ENCODE data around the gene STK32B.

Gene STK32B

DNA sequence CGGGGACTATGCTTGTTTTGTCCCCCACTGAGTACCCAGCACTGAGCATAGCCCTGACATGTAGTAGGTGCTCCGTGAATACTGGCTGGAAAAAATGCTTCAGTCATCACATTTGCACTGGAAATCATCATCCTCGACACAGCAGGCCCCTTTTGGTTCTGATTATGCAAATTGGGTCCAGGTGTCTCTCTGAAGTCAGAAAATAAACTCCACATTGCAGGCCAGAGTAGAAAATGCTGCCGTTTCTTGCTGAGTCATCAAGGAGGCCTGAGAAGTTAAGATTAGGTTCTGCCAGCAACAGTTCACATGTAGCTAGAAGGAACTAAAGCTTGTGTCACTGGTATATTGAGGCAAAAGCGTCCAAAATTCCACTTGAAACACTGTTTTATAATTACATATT is 15.0 kb upstream of the STK32B start:
- DNase-seq (ENCODE audit: low read depth in 1 of 2, low spot score in 1 of 2): no peak
- in situ Hi-C loops (cut with HindIII; ENCODE audit: low pct_unique_long_range_greater_than_20kb, low sequenced_read_pairs): no loop called here

DNA sequence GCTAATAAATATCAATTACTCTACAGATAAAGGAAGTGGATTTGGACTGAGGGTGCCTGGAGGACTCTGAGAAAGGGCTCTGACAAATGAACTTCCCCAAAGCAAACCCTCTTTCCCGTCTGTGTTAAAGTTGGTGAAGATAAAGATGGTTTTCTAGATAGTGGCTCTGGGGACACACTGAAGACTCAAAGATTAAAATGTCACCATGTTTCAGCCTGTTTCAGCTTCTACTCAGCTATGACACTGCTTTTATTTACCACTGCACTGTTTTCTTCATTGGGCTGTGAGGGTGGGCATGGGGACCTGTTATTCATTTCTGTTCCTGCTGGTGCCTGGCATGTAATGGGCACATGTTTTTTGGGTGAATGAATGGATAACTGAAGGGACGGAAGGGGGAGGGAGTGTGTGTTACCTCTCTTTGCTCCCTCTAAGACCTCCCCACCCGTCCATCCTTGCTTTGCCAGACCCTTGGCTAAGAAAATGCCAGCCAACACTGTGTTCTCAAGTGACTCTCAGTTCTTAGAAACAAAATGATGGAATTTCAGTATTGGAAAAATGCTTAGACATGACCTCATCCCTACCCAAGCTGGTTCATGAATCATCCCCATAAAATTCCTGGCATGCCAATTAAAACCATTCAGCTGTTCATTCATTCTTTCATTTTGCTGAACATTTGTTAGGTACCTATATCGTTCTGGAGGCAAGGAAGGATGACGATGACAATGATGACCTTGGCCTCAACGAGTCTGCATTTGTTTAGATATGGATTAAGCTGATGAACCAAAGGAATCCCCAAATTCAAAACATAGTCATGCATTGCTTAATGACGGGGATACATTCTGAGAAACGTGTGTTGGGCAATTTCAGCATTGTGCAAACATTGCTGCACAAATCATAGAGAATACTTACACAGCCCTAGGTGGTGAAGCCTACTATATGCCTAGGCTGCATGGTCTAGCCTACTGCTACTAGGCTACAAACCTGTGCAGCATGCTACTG is 13.4 kb upstream of the STK32B start:
- in situ Hi-C loops (cut with HindIII; ENCODE audit: low pct_unique_long_range_greater_than_20kb, low sequenced_read_pairs): no loop called here

More for the DNA sequence above, 15.0 kb upstream of the STK32B start:
- no peak for TF ChIP-seq JUND (IDR thresholded peaks at IDR 0.05; ENCODE audit: low read depth)

GRCh38 chr4:5039800-5040199 is 11.5 kb upstream of the STK32B start:
- in situ Hi-C loops (cut with HindIII; ENCODE audit: low pct_unique_long_range_greater_than_20kb, low sequenced_read_pairs): no loop called here
- TF ChIP-seq JUND (IDR thresholded peaks at IDR 0.05; ENCODE audit: low read depth): no peak
- no peak for DNase-seq (ENCODE audit: low read depth in 1 of 2, low spot score in 1 of 2)

More for the DNA sequence above, 13.4 kb upstream of the STK32B start:
- peak in 1 of 2 experiments; percentile 60 for DNase-seq (ENCODE audit: low read depth in 1 of 2, low spot score in 1 of 2)
- peak; percentile 94 for TF ChIP-seq JUND (IDR thresholded peaks at IDR 0.05; ENCODE audit: low read depth)

GRCh38 chr4:5040856-5041620 is 10.2 kb upstream of the STK32B start:
- TF ChIP-seq JUND (IDR thresholded peaks at IDR 0.05; ENCODE audit: low read depth): no peak
- in situ Hi-C loops (cut with HindIII; ENCODE audit: low pct_unique_long_range_greater_than_20kb, low sequenced_read_pairs): no loop called here
- DNase-seq (ENCODE audit: low read depth in 1 of 2, low spot score in 1 of 2): no peak

DNA sequence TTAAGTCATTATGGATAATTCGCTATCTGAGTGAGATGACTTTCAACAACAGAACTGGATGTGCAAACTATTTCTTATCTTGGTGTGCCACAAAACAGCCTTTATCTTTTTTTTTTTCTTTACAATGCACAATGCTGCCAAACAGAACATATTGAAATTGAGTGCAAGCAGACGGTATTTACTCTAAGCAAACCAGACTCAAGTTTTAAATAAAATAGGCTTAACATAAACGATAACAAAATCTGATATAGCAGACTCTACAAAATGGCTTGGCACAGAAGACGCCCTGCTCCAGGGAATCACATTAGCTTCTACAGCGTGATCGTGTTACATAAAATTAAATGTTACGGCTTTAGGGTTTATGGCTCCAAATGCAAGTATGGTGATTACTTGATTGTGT is 9.6 kb upstream of the STK32B start:
- TF ChIP-seq JUND (IDR thresholded peaks at IDR 0.05; ENCODE audit: low read depth): no peak
- DNase-seq (ENCODE audit: low read depth in 1 of 2, low spot score in 1 of 2): no peak
- in situ Hi-C loops (cut with HindIII; ENCODE audit: low pct_unique_long_range_greater_than_20kb, low sequenced_read_pairs): no loop called here

GRCh38 chr4:5043579-5043978 is 7.7 kb upstream of the STK32B start:
- no peak for TF ChIP-seq JUND (IDR thresholded peaks at IDR 0.05; ENCODE audit: low read depth)
- peak in 1 of 2 experiments; percentile 14 for DNase-seq (ENCODE audit: low read depth in 1 of 2, low spot score in 1 of 2)
- in situ Hi-C loops (cut with HindIII; ENCODE audit: low pct_unique_long_range_greater_than_20kb, low sequenced_read_pairs): no loop called here

DNA sequence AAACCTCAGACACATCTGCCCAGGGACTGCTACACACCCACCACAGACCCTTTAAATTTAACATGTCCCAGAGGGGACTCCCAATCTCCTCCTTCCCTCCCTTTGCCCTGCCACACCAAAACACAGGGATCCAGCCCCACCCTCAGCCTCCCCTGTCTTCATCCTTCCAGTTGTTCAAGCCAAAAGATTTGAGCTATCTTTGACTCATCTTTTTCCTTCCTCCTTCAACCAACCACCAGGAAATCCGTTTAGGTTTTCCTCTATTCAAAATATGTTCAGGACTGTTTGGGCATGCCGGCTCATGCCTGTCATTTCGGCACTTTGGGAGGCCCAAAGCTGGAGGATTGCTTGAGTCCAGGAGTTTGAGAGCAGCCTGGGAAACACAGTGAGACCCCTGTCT is 6.9 kb upstream of the STK32B start:
- in situ Hi-C loops (cut with HindIII; ENCODE audit: low pct_unique_long_range_greater_than_20kb, low sequenced_read_pairs): no loop called here
- no peak for TF ChIP-seq JUND (IDR thresholded peaks at IDR 0.05; ENCODE audit: low read depth)
- no peak for DNase-seq (ENCODE audit: low read depth in 1 of 2, low spot score in 1 of 2)

DNA sequence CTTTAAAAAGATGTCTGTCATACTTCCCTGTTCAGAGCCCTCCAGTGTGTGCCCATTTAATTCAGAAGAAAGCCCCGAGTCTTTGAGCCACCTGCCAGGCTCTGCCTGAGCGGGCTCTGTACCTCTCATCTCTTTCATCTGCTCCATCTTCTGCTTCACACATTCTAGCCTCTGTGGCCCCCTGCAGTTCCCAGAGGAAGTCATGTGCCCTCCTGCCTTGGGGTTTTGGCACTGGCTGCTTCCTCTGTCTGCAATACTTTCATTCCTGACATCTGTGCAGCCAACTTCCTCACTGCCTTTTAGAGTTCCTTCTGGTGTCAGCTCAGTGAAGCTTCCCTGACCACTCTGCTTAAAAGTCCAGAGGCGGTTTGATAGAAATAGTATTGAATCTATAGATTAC is 6.2 kb upstream of the STK32B start:
- TF ChIP-seq JUND (IDR thresholded peaks at IDR 0.05; ENCODE audit: low read depth): no peak
- in situ Hi-C loops (cut with HindIII; ENCODE audit: low pct_unique_long_range_greater_than_20kb, low sequenced_read_pairs): no loop called here
- DNase-seq (ENCODE audit: low read depth in 1 of 2, low spot score in 1 of 2): no peak

DNA sequence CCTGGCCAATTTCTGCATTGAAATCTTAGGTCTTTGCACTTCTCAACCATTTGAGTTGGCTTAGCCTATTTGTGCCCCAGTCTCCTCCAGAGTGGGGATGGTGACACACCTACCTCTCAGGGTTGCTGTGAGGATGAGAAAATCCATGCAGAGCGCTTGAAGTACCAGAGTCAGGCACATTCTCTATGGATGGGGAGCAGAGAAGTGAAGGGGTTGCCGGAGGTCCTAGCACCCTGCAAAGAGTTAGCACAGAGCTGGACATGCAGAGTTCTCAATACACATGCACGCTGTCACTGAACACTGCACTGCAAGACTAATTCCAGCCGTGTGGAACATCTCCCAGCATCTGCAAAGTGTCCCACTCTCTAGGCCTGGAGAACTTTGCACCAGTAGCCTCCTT is 2.6 kb upstream of the STK32B start:
- no peak for DNase-seq (ENCODE audit: low read depth in 1 of 2, low spot score in 1 of 2)
- in situ Hi-C loops (cut with HindIII; ENCODE audit: low pct_unique_long_range_greater_than_20kb, low sequenced_read_pairs): no loop called here
- no peak for TF ChIP-seq JUND (IDR thresholded peaks at IDR 0.05; ENCODE audit: low read depth)

DNA sequence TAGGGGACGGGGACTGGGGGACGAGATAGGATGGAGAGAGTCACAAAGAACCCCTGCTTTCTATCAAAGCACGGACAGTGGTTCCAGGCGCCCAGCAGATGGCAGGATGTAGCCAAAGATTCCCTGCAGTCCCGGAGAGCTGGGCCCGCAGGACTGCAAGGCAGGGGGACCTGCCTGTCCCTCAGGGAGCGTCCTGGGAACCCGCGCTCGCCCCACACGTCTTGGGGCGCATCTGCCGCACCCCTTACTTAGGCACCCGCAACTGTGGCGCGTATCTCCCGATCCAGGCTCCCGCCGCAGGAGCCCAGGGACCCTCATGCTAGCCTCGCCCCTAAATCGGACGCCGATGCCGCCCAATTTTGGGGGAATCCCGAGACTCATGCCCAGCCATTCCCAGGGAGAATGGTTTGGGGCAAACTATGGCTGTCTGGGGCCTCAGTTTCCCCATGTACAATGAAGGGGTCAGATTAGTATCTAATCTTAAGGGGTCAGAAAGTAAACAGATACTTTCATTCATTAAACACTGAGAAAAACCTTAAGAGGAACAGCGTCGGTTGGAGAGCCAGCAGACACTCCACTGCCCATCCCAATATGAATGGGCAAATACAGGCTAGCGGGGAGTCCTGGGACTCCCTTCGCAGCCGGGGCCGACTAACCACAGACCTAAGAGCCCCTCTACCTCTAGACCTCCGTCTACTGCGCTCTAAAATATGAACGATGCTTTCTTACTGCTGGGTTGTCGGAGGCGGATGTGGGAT is 581 bp upstream of the STK32B start:
- no peak for TF ChIP-seq JUND (IDR thresholded peaks at IDR 0.05; ENCODE audit: low read depth)
- DNase-seq (ENCODE audit: low read depth in 1 of 2, low spot score in 1 of 2): peak; percentile 81 to 91
- in situ Hi-C loops (cut with HindIII; ENCODE audit: low pct_unique_long_range_greater_than_20kb, low sequenced_read_pairs): no loop called here

DNA sequence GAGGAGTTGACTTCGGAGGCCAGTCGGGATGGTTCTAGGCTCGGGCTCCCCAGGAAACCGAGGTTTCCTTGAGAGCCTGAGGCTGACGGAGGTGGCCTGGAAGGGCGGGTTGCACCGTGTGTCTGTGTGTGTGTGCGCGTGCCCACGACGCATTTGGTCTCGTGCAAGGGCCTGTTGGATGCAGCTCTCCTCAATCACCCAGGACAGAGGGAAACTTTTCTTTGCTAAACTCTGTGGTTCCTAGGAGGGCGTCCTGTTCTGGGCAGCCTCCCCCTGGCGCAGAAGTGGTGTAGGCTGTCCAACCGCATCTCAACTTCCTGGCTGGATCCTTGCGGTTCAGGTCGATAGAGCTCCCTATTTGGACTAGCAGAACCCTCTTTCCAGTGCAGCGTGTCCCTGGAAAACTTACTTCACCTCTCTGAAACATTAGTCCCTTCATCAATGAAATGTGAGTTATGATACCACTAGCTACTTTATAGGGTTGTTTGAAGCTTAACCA is 973 bp downstream of the STK32B start:
- no peak for TF ChIP-seq JUND (IDR thresholded peaks at IDR 0.05; ENCODE audit: low read depth)
- in situ Hi-C loops (cut with HindIII; ENCODE audit: low pct_unique_long_range_greater_than_20kb, low sequenced_read_pairs): no loop called here

DNA sequence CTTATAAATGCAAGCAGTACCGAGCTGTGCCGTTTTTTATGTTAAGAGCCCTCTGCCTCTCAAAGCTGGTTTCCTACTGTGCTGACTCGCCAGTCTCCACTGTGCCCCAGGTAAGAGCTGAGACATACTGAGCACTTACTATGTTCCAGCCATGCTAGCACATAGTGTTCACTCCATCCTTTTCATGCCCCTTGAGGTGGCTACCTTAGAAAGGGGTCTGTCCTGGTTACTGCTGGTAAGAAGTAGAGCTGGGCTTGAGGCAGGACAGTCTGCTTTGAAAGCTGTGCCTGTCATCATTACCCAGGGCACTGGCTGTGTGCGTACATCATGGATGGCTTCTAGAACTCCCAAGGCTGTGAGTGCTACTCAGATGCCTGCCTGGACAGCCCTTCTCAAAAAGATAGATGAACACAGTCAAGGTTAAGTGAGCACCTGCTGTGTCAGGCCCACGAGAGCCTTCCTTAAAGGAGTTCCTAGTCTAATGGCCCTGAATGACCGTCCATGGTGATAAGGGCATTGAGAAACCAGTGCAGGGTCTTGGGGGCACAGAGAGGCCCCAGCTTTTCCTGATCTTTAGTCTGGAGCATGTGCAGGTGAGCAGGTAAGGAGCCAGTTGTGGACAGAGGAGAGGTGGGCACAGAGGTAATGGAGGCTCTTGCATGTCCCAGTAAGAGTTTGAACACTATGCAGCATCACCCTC is 1.6 kb downstream of the STK32B start:
- in situ Hi-C loops (cut with HindIII; ENCODE audit: low pct_unique_long_range_greater_than_20kb, low sequenced_read_pairs): no loop called here
- no peak for TF ChIP-seq JUND (IDR thresholded peaks at IDR 0.05; ENCODE audit: low read depth)
- DNase-seq (ENCODE audit: low read depth in 1 of 2, low spot score in 1 of 2): no peak

More for the DNA sequence above, 973 bp downstream of the STK32B start:
- DNase-seq (ENCODE audit: low read depth in 1 of 2, low spot score in 1 of 2): no peak
